ENCODE results near the gene CMSS1. TPM values are rescaled to one million over a fixed set of nuclear protein-coding genes. Genes with fewer than 3 reads are reported as not detected.

Gene CMSS1
- total RNA-seq, 4 donors from 2014 or later = 11.2 to 16.3 (median 14.1) TPM

DNA sequence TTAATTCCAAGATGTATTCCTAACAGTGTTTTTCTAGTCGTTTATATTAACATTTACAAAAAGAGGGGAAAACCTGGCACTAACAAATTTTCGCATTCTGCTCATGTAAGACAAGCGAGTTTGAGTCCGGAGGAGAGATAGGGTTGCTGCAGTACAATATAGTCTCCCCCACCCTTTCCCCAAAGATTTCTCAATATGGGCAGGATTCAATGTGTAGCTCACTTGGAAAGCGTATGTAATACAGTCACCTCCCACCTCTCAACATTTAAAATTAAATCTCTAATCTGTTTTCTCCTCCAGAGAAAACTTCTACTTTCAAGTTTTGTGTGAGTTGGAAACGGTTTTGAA lies 57.9 kb downstream of the CMSS1 start:
- Histone ChIP-seq H3K36me3 (peaks cover 0 to 15% (median 4%) of the 10 kb centered on the region in 4 donors), H3K9me3 (no peaks in the 10 kb centered on the region), H3K4me3 (peak overlapping the region; percentile 69 to 84 (median 73)), H3K27me3 (no peaks in the 10 kb centered on the region), H3K4me1 (peaks cover 10 to 58% (median 44%) of the 10 kb centered on the region in 4 donors), H3K27ac (replicated peaks in 1 of 4) (peak overlapping the region; percentile 93 to 96 (median 94))
- intact Hi-C loops (cut with DNase I) = no loop called here
- TF ChIP-seq EP300 (IDR thresholded peaks at IDR 0.05) (no peak), POLR2A (IDR thresholded peaks at IDR 0.05; ENCODE audit: low read depth) (no peak), POLR2AphosphoS5 (IDR thresholded peaks at IDR 0.05) (no peak)
- TF ChIP-seq, protein P1, sequence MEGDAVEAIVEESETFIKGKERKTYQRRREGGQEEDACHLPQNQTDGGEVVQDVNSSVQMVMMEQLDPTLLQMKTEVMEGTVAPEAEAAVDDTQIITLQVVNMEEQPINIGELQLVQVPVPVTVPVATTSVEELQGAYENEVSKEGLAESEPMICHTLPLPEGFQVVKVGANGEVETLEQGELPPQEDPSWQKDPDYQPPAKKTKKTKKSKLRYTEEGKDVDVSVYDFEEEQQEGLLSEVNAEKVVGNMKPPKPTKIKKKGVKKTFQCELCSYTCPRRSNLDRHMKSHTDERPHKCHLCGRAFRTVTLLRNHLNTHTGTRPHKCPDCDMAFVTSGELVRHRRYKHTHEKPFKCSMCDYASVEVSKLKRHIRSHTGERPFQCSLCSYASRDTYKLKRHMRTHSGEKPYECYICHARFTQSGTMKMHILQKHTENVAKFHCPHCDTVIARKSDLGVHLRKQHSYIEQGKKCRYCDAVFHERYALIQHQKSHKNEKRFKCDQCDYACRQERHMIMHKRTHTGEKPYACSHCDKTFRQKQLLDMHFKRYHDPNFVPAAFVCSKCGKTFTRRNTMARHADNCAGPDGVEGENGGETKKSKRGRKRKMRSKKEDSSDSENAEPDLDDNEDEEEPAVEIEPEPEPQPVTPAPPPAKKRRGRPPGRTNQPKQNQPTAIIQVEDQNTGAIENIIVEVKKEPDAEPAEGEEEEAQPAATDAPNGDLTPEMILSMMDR (IDR thresholded peaks at IDR 0.05) = no peak
- 3% methylated on average over 6 of the region's 6 CpGs for WGBS
- no peak for DNase-seq (ENCODE audit: extremely low spot score)

DNA sequence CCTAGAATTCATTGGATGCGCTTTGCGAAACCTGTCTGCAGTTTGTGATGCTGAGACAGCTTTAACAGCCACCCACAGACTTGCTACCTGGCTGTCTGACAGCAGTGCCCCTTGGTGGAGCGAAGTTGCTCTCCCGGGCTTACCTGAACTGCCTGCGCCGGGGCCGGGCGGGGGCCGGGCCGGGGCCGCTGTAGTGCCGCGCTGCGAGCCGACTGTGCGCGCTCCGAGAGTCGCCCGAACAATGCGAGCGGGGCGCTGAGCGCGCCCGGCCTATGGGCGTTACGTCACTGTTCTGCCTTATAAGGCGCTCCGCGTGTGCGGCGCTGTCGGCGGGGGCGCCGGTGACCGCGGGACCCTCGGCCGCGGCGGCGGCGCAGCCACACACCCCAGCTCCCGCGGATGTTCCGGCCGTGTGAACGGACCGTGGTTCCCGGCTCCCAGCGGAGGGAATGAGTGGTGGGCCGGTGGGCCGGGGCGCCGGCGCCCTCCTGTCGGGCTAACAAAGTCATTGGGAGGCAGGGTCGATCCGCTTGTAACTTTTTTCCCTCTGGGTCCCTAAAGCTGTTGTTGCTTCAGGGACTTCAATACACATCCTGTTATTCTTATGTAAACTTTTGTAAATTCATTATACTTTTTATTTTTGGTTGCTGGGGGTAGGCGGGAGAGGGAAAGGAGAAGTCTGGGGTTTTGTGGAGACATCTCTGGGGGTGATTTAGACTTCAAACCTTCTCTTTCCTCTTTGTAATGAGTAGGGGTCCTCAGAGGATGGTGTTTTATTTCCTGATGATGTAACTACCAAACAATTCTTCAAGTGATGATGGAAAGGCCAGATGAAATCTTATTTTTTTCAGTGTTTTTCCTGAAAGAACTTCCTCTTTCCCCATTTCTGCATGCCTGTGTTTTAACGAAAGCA lies 58.5 kb downstream of the CMSS1 start:
- TF ChIP-seq, protein P1 (IDR thresholded peaks at IDR 0.05) = peak in 1 of 3 experiments; percentile 7
- no peak for TF ChIP-seq EP300 (IDR thresholded peaks at IDR 0.05)
- peak; percentile 96 to 98 for TF ChIP-seq POLR2AphosphoS5 (IDR thresholded peaks at IDR 0.05)
- TF ChIP-seq POLR2A (IDR thresholded peaks at IDR 0.05; ENCODE audit: low read depth) = peak; percentile 89
- 1% methylated on average over 37 of the region's 63 CpGs for WGBS
- intact Hi-C loops (cut with DNase I) = no loop called here
- peaks cover 15 to 58% (median 43%) of the 10 kb centered on the region in 4 donors for H3K4me1 ChIP-seq
- DNase-seq (ENCODE audit: extremely low spot score) = peak; percentile 94
- no peaks in the 10 kb centered on the region for H3K9me3 ChIP-seq
- peaks cover 0 to 9% (median 0%) of the 10 kb centered on the region in 4 donors for H3K36me3 ChIP-seq
- peak overlapping the region; percentile 93 to 96 (median 94) for H3K27ac ChIP-seq (replicated peaks in 1 of 4)
- H3K27me3 ChIP-seq = no peaks in the 10 kb centered on the region
- H3K4me3 ChIP-seq = peak overlapping the region; percentile 69 to 84 (median 73)

GRCh38 chr3:99877031-99877579 lies 59.4 kb downstream of the CMSS1 start:
- intact Hi-C loops (cut with DNase I) = no loop called here

DNA sequence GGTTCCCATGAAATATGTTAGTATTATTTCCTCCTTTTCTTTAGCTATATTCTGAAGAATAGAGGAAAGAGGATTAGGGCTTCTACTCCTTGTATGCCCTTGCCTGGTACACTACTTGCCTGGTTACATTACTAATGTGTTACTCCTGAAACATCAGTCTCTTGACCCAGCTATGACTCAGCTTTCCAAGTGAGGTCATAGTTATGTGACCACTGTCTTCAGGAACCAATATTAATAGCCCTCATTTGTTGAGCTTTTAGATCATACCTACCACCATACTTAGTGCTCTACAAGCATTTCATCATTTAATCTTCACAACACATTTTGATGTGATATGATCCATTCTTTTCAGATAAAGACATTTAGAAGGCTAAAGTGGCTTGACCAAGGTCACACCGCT lies 60.3 kb downstream of the CMSS1 start:
- no peak overlapping the region for H3K4me3 ChIP-seq
- no peaks in the 10 kb centered on the region for H3K9me3 ChIP-seq
- H3K36me3 ChIP-seq = no peaks in the 10 kb centered on the region
- 96% methylated on average over 1 of the region's 1 CpG for WGBS
- TF ChIP-seq POLR2AphosphoS5 (IDR thresholded peaks at IDR 0.05) = peak in 1 of 2 donors; percentile 84
- no peak for TF ChIP-seq POLR2A (IDR thresholded peaks at IDR 0.05; ENCODE audit: low read depth)
- H3K27ac ChIP-seq (replicated peaks in 1 of 4) = peak overlapping the region; percentile 93 to 96 (median 94)
- no peaks in the 10 kb centered on the region for H3K27me3 ChIP-seq
- peaks cover 22 to 55% (median 40%) of the 10 kb centered on the region in 4 donors for H3K4me1 ChIP-seq
- intact Hi-C loops (cut with DNase I) = no loop called here
- DNase-seq (ENCODE audit: extremely low spot score) = no peak

More at GRCh38 chr3:99877031-99877579, 59.4 kb downstream of the CMSS1 start:
- WGBS = 73% methylated on average over 4 of the region's 4 CpGs
- no peaks in the 10 kb centered on the region for H3K9me3 ChIP-seq
- H3K4me3 ChIP-seq = peak overlapping the region; percentile 69 to 84 (median 73)
- no peak for DNase-seq (ENCODE audit: extremely low spot score)
- peaks cover 18 to 58% (median 41%) of the 10 kb centered on the region in 4 donors for H3K4me1 ChIP-seq
- H3K27me3 ChIP-seq = no peaks in the 10 kb centered on the region
- H3K36me3 ChIP-seq = no peaks in the 10 kb centered on the region
- TF ChIP-seq POLR2A (IDR thresholded peaks at IDR 0.05; ENCODE audit: low read depth) (no peak), EP300 (IDR thresholded peaks at IDR 0.05) (no peak), POLR2AphosphoS5 (IDR thresholded peaks at IDR 0.05) (no peak)
- TF ChIP-seq, protein P1 (IDR thresholded peaks at IDR 0.05) = no peak
- H3K27ac ChIP-seq (replicated peaks in 1 of 4) = peak overlapping the region; percentile 93 to 96 (median 94)

DNA sequence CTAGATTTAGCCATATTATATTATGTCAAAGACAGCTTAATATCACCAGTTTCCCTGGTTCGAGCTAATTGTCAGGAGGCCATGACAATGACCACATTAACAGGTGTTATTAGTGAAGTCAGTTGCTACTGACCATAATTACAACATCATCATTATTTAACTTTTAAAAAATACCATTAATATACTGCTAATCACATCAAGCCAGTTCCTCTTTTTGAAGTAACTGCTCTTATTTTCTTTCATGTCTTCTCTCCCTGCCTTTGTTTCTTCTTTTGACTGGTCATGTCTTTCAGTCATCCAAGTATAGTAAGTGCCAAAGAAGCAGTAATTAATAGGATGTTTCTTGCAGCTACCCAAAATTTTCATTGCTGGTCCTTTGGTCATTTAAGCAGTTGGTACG lies 61.6 kb downstream of the CMSS1 start:
- H3K27ac ChIP-seq (replicated peaks in 1 of 4) = peak overlapping the region; percentile 29 to 96 (median 94)
- WGBS = 87% methylated on average over 2 of the region's 2 CpGs
- TF ChIP-seq, protein P1 (IDR thresholded peaks at IDR 0.05) = no peak
- TF ChIP-seq POLR2A (IDR thresholded peaks at IDR 0.05; ENCODE audit: low read depth) (no peak), EP300 (IDR thresholded peaks at IDR 0.05) (no peak), POLR2AphosphoS5 (IDR thresholded peaks at IDR 0.05) (no peak)
- no peak for DNase-seq (ENCODE audit: extremely low spot score)
- intact Hi-C loops (cut with DNase I) = no loop called here
- H3K27me3 ChIP-seq = no peaks in the 10 kb centered on the region
- H3K4me3 ChIP-seq = no peak overlapping the region
- peaks cover 22 to 49% (median 38%) of the 10 kb centered on the region in 4 donors for H3K4me1 ChIP-seq
- H3K36me3 ChIP-seq = no peaks in the 10 kb centered on the region
- no peaks in the 10 kb centered on the region for H3K9me3 ChIP-seq

Measured in esophagus muscularis mucosa (tissue), 4 donors.